Breast epithelium (tissue), 4 donors: ENCODE results near the gene APBB2. TPM values are rescaled to one million over a fixed set of nuclear protein-coding genes. Genes with fewer than 3 reads are reported as not detected.

ENCODE experiments used
- DNase-seq, 2 donors: peaks; one replicate each; pipeline ENCODE4 v3.0.0-alpha.2; 2019; ENCODE audit warnings: low spot score in 2 of 2
- H3K27ac ChIP-seq, 2 donors: fragments of 200-600 bp; sonication (generic) in 1 of 2; one replicate each; pipeline ENCODE4 v1.5.1; 2016 to 2019; ENCODE audit warnings: mild to moderate bottlenecking in 1 of 2
- H3K27me3 ChIP-seq, 2 donors: fragments of 200-600 bp; sonication (generic) in 1 of 2; one replicate each; pipeline versions ENCODE4 v1.5.1 to v1.6.0; 2017 to 2019; ENCODE audit warnings: control low read depth in 1 of 2, mild to moderate bottlenecking in 1 of 2
- H3K36me3 ChIP-seq: fragments of 200-600 bp; one replicate; pipeline ENCODE4 v1.5.1; 2019
- H3K4me1 ChIP-seq, 2 donors: fragments of 200-600 bp; sonication (generic); one replicate each; pipeline ENCODE4 v1.5.1; 2016 to 2019; ENCODE audit warnings: control low read depth in 1 of 2
- H3K4me3 ChIP-seq, 3 donors: fragments of 200-600 bp; sonication (generic); 1 replicate in 2 of 3; 2 replicates in 1 of 3; pipeline ENCODE4 v1.5.1; 2016 to 2019; ENCODE audit warnings: mild to moderate bottlenecking in 3 of 3, moderate library complexity in 2 of 3
- H3K9me3 ChIP-seq, 2 donors: fragments of 200-600 bp; sonication (generic) in 1 of 2; one replicate each; pipeline ENCODE4 v1.5.1; 2016 to 2019; ENCODE audit warnings: control low read depth in 1 of 2
- POLR2A ChIP-seq: fragments of 450-650 bp; IDR thresholded peaks from one replicate; pipeline ENCODE4 v1.6.1; 2016; ENCODE audit warnings: antibody characterized with exemption, mild to moderate bottlenecking, moderate library complexity
- POLR2AphosphoS5 ChIP-seq, 3 donors: sonication (generic); formaldehyde crosslinking; IDR thresholded peaks; one replicate each; pipeline ENCODE4 v1.6.1; 2017; ENCODE audit warnings: antibody characterized with exemption in 3 of 3
- intact Hi-C: fragments of 100-400 bp; cut with DNase I; formaldehyde crosslinking; loops from one replicate; pipeline ENCODE4 v1.15.1; 2023; ENCODE audit warnings: low total_unique reads
- total RNA-seq, 3 donors: library from RNA; depleted of rRNA; stranded (reverse); fragments of >200 nt; gene quantifications; one replicate each; pipeline ENCODE4 v1.1.0, GENCODE V29; 2016
- TF ChIP-seq, protein P1 (sequence below), 3 donors: fragments of 450-650 bp; IDR thresholded peaks; one replicate each; pipeline ENCODE4 v1.5.1; 2016 to 2017; ENCODE audit warnings: antibody characterized with exemption in 3 of 3, mild to moderate bottlenecking in 3 of 3, moderate library complexity in 3 of 3

The APBB2 gene
- total RNA-seq, 3 donors from 2014 or later, result 87.4 to 192 (median 153) TPM

DNA sequence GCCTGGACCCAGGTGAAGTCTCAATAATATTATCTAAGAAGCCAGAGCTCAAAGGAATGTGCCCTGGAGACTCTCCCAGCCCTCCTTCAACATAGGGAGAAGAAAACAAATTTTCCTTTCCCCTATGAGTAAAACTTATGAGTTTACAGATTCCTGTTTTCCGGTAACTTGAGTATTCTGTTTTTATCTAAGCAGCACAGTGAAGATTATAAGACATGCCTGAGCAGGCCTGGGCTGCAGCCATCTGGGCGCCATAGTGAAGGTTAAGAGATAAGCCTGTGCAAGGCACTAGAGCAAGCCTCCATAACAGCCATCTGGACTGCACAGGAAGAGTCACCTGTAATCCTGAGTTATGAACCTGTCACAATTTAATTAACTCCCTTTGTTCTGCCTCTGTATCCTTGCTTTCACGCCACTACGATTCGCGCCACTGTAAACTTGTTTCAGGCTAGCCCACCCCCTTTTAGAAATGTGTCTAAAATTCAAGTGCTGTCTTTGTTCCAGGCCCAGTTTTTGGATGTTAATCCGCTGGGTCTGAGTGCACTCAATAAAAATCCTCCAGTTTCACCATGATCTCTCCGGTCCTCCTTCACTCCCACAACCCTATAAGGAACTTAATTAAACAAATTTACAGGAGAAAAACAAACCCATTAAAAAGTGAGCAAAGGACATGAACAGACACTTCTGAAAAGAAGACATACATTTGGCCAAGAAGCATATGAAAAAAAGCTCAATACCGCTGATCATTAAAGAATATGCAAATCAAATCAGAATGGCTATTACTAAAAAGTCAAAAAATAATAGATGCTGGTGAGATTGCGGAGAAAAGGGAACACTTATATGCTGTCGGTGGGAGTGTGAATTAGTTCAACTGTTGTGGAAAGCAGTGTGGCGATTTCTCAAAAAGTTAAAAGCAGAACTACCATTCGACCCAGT, 189.5 kb downstream of the APBB2 start:
- H3K4me3 ChIP-seq, result no peak overlapping the region
- H3K4me1 ChIP-seq, result no peaks in the 10 kb centered on the region
- no peaks in the 10 kb centered on the region for H3K27me3 ChIP-seq
- TF ChIP-seq POLR2A (no peak), POLR2AphosphoS5 (IDR thresholded peaks at IDR 0.05) (no peak)
- TF ChIP-seq, protein P1, sequence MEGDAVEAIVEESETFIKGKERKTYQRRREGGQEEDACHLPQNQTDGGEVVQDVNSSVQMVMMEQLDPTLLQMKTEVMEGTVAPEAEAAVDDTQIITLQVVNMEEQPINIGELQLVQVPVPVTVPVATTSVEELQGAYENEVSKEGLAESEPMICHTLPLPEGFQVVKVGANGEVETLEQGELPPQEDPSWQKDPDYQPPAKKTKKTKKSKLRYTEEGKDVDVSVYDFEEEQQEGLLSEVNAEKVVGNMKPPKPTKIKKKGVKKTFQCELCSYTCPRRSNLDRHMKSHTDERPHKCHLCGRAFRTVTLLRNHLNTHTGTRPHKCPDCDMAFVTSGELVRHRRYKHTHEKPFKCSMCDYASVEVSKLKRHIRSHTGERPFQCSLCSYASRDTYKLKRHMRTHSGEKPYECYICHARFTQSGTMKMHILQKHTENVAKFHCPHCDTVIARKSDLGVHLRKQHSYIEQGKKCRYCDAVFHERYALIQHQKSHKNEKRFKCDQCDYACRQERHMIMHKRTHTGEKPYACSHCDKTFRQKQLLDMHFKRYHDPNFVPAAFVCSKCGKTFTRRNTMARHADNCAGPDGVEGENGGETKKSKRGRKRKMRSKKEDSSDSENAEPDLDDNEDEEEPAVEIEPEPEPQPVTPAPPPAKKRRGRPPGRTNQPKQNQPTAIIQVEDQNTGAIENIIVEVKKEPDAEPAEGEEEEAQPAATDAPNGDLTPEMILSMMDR (IDR thresholded peaks at IDR 0.05), result no peak
- intact Hi-C loops, result no loop called here
- H3K9me3 ChIP-seq, result peaks cover 4 to 23% of the 10 kb centered on the region in 2 donors
- H3K27ac ChIP-seq, result no peak overlapping the region
- H3K36me3 ChIP-seq, result no peaks in the 10 kb centered on the region
- no peak for DNase-seq

DNA sequence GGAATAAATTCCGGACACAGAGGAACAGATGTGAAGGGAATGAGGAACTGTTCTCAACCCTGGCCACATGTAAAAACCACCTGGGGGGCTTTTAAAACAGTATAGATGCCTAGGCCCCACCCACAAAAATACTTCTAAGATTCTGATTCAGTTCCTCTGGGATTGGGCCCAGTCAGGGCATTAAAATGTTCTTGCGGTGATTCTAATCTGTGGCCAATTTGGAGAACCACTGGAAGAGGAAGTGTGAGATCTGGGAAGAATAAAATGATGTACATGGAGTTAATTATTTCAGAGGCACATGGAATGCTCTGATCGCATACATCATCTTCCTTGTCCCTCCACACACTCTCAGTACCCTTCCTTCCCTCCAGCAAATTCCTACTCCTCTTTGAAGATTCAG, 192.2 kb downstream of the APBB2 start:
- DNase-seq, result no peak
- no peak overlapping the region for H3K4me3 ChIP-seq
- no peak overlapping the region for H3K27ac ChIP-seq
- peaks cover 4 to 23% of the 10 kb centered on the region in 2 donors for H3K9me3 ChIP-seq
- no peaks in the 10 kb centered on the region for H3K36me3 ChIP-seq
- H3K27me3 ChIP-seq, result no peaks in the 10 kb centered on the region
- intact Hi-C loops, result no loop called here
- no peaks in the 10 kb centered on the region for H3K4me1 ChIP-seq
- TF ChIP-seq, protein P1 (IDR thresholded peaks at IDR 0.05), result no peak
- TF ChIP-seq POLR2A, result no peak
- TF ChIP-seq POLR2AphosphoS5 (IDR thresholded peaks at IDR 0.05), result no peak

DNA sequence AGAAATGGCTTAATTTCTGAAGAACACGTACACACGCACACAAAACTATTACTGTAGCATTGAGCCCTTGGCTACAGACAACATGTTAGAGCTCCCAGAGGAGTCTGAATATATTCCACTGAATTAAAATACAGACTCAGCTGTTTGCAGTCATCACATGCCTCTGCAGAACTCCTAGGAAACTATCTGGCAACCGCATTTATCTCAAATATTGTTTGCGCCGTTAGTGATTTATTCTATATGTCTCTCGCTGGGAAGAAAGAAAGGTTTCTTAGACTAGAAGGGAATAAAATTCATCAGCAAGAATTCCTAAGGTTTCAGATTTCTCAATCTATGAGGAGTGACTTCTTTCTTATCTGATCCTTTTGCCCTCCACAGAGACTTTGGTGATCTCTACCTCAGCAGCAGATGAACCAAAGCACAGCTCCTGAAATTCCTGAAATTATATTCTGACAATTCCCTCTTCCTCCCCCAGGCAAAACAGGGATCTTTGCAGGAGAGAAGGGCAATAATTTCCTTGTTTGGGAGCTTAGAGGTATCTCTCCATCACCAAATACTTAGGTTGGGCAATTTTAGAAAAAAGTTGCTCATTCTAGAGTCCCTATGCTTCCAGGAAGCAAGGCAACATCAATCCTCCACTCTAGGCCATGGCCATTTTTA, 199.2 kb downstream of the APBB2 start:
- H3K4me3 ChIP-seq, result no peak overlapping the region
- H3K4me1 ChIP-seq, result no peaks in the 10 kb centered on the region
- intact Hi-C loops, result no loop called here
- TF ChIP-seq POLR2AphosphoS5 (IDR thresholded peaks at IDR 0.05) (no peak), POLR2A (no peak)
- TF ChIP-seq, protein P1 (IDR thresholded peaks at IDR 0.05), result no peak
- no peaks in the 10 kb centered on the region for H3K36me3 ChIP-seq
- no peaks in the 10 kb centered on the region for H3K9me3 ChIP-seq
- no peaks in the 10 kb centered on the region for H3K27me3 ChIP-seq
- DNase-seq, result no peak
- H3K27ac ChIP-seq, result no peak overlapping the region

DNA sequence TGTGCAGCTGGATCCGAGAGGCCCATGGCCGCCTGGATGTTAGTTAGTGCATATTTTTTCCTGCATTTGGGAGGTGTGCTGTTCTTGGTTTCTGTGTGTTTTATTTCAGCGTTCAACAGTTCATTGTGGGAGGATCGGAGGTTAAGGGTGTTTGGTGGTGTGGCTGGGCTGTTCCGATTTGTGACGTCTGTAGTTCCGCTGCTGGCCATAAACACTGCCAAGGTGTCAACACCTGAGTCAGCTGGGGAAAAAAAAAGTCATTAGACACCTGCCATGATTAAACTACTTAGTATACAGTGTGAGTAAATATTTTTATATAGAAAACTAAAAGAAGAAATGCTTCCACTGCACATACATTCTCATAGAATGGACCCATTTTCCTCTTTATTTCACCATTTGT, 200.2 kb downstream of the APBB2 start:
- Histone ChIP-seq H3K27ac (no peak overlapping the region), H3K36me3 (no peaks in the 10 kb centered on the region)

More for the DNA sequence above, 200.2 kb downstream of the APBB2 start:
- Histone ChIP-seq H3K4me1 (no peaks in the 10 kb centered on the region), H3K27me3 (no peaks in the 10 kb centered on the region), H3K9me3 (no peaks in the 10 kb centered on the region), H3K4me3 (no peak overlapping the region)
- TF ChIP-seq POLR2AphosphoS5 (IDR thresholded peaks at IDR 0.05) (no peak), POLR2A (no peak)
- TF ChIP-seq, protein P1 (IDR thresholded peaks at IDR 0.05), result no peak
- no peak for DNase-seq
- intact Hi-C loops, result no loop called here
